Measurements from ENCODE around the gene MOBP.

The MOBP gene

DNA sequence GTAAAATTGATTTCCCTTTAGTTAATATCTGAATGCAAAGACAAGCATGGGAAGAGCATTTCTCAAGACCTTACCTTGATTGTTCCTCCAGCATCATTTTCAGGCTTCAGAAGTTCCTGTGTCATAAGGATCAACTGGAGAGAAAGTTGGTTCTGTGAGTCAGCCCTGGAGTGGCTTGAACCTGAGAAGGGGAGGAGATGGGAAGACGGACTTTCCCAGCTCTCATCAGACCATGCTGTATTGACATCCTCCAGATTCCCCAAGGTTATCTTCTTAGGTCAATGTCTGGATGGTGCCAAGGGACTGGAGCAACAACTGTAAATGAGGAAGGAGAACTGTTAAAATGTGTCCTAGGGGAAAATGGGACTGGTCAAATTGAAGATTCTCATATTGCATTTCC, 40.0 kb upstream of the MOBP start:
- H3K9me3 ChIP-seq (ENCODE audit: control extremely low read depth in 1 of 5, control insufficient read depth in 4 of 5, insufficient read depth in 2 of 5, low read depth in 1 of 5, low read length in 4 of 5): no peaks in the 10 kb centered on the region
- POLR2A ChIA-PET: no interaction called here
- no peak for DNase-seq
- H3K4me1 ChIP-seq (ENCODE audit: control extremely low read depth in 1 of 4, control insufficient read depth in 4 of 4, insufficient read depth in 4 of 4, low read length in 3 of 4): peaks cover 0 to 4% (median 2%) of the 10 kb centered on the region in 4 experiments
- no peak overlapping the region for H3K27ac ChIP-seq (ENCODE audit: insufficient read depth in 1 of 2, low read depth in 1 of 2, low read length in 2 of 2, poor library complexity in 1 of 2, severe bottlenecking in 2 of 2)
- H3K27me3 ChIP-seq (replicated peaks in 2 of 5; ENCODE audit: control insufficient read depth in 4 of 5, insufficient read depth in 5 of 5, low read length in 4 of 5): no peaks in the 10 kb centered on the region
- CTCF ChIA-PET: no interaction called here
- no peaks in the 10 kb centered on the region for H3K36me3 ChIP-seq (ENCODE audit: control insufficient read depth in 4 of 4, insufficient read depth in 4 of 4, low read length in 3 of 4)
- WGBS (ENCODE audit: insufficient coverage): no CpG with 5 or more reads among the region's 1 CpG
- H3K4me3 ChIP-seq (ENCODE audit: control insufficient read depth in 1 of 7, extremely low read depth in 1 of 7, insufficient read depth in 4 of 7, low read depth in 2 of 7, low read length in 6 of 7): no peak overlapping the region

DNA sequence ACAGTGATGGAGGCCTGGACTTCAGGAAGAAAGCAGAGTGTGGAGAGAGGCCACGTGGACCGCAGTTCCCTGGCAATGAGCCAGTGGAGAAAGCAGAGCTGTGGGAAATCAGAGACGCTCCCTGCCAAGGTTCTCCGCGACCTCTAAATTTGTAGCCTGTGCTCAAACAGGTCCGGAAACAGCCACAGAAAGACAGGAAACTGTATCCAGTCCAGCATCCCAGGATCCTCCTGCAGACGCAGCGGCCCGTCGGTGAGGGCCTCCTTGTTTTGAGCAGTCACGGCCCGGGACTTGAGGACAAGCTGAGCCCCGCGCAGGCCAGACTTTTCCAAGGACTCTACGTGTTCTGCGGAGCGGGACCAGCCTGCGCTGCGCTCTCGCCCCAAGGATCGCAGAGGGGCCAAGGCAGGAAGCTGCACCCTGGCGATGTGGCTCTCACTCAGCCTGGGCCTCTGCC, 38.7 kb upstream of the MOBP start:
- H3K9me3 ChIP-seq (ENCODE audit: control extremely low read depth in 1 of 5, control insufficient read depth in 4 of 5, insufficient read depth in 2 of 5, low read depth in 1 of 5, low read length in 4 of 5): no peaks in the 10 kb centered on the region
- POLR2A ChIA-PET: no interaction called here

DNA sequence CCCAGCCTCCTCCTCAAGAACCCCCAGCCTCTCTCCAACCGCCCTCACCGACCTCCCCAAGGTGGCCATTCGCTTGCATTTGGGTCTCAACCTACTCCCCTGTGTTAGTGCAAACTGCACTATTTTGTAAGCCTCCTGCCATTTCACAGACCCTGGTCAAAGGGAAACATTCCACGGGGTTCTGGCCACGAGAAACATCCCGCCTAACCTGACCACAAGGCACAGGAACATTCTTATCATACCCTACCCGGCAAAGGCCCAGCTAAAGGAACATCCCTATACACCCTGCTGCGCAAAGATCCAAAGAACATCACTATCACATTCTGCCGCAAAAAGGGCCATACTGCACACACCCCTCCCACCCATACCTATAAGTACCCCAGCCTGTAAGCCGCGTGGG, 38.0 kb upstream of the MOBP start:
- H3K36me3 ChIP-seq (ENCODE audit: control insufficient read depth in 4 of 4, insufficient read depth in 4 of 4, low read length in 3 of 4): no peaks in the 10 kb centered on the region
- WGBS (ENCODE audit: insufficient coverage): 88% methylated on average over 9 of the region's 11 CpGs
- H3K27me3 ChIP-seq (replicated peaks in 2 of 5; ENCODE audit: control insufficient read depth in 4 of 5, insufficient read depth in 5 of 5, low read length in 4 of 5): no peaks in the 10 kb centered on the region
- no peak for DNase-seq
- H3K4me3 ChIP-seq (ENCODE audit: control insufficient read depth in 1 of 7, extremely low read depth in 1 of 7, insufficient read depth in 4 of 7, low read depth in 2 of 7, low read length in 6 of 7): no peak overlapping the region
- no peak overlapping the region for H3K27ac ChIP-seq (ENCODE audit: insufficient read depth in 1 of 2, low read depth in 1 of 2, low read length in 2 of 2, poor library complexity in 1 of 2, severe bottlenecking in 2 of 2)
- H3K4me1 ChIP-seq (ENCODE audit: control extremely low read depth in 1 of 4, control insufficient read depth in 4 of 4, insufficient read depth in 4 of 4, low read length in 3 of 4): peaks cover 0 to 4% (median 2%) of the 10 kb centered on the region in 4 experiments
- POLR2A ChIA-PET: no interaction called here
- CTCF ChIA-PET: no interaction called here
- H3K9me3 ChIP-seq (ENCODE audit: control extremely low read depth in 1 of 5, control insufficient read depth in 4 of 5, insufficient read depth in 2 of 5, low read depth in 1 of 5, low read length in 4 of 5): no peaks in the 10 kb centered on the region

More for the DNA sequence above, 38.7 kb upstream of the MOBP start:
- CTCF ChIA-PET: no interaction called here
- no peak overlapping the region for H3K27ac ChIP-seq (ENCODE audit: insufficient read depth in 1 of 2, low read depth in 1 of 2, low read length in 2 of 2, poor library complexity in 1 of 2, severe bottlenecking in 2 of 2)
- no peaks in the 10 kb centered on the region for H3K36me3 ChIP-seq (ENCODE audit: control insufficient read depth in 4 of 4, insufficient read depth in 4 of 4, low read length in 3 of 4)
- H3K4me3 ChIP-seq (ENCODE audit: control insufficient read depth in 1 of 7, extremely low read depth in 1 of 7, insufficient read depth in 4 of 7, low read depth in 2 of 7, low read length in 6 of 7): no peak overlapping the region
- H3K27me3 ChIP-seq (replicated peaks in 2 of 5; ENCODE audit: control insufficient read depth in 4 of 5, insufficient read depth in 5 of 5, low read length in 4 of 5): no peaks in the 10 kb centered on the region
- peaks cover 0 to 4% (median 2%) of the 10 kb centered on the region in 4 experiments for H3K4me1 ChIP-seq (ENCODE audit: control extremely low read depth in 1 of 4, control insufficient read depth in 4 of 4, insufficient read depth in 4 of 4, low read length in 3 of 4)
- no peak for DNase-seq
- 72% methylated on average over 22 of the region's 22 CpGs for WGBS (ENCODE audit: insufficient coverage)

DNA sequence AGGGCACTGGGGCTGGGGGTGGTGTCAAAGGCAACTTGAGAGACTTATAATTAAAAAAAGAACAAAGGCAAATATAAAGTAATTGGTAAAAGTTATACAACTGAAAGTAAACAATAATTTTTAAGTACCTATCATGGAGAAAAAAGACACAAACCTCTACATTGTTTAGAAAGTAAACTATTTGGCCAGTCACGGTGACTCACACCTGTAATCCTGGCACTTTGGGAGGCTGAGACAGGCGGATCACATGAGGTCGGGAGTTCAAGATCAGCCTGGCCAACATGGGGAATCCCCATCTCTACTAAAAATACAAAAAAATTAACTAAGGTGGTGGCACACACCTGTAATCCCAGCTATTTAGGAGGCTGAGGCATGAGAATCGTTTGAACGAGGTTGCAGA, 35.1 kb upstream of the MOBP start:
- Histone ChIP-seq H3K9me3 (ENCODE audit: control extremely low read depth in 1 of 5, control insufficient read depth in 4 of 5, insufficient read depth in 2 of 5, low read depth in 1 of 5, low read length in 4 of 5) (no peaks in the 10 kb centered on the region), H3K4me1 (ENCODE audit: control extremely low read depth in 1 of 4, control insufficient read depth in 4 of 4, insufficient read depth in 4 of 4, low read length in 3 of 4) (peaks cover 0 to 4% (median 2%) of the 10 kb centered on the region in 4 experiments), H3K36me3 (ENCODE audit: control insufficient read depth in 4 of 4, insufficient read depth in 4 of 4, low read length in 3 of 4) (no peaks in the 10 kb centered on the region), H3K4me3 (ENCODE audit: control insufficient read depth in 1 of 7, extremely low read depth in 1 of 7, insufficient read depth in 4 of 7, low read depth in 2 of 7, low read length in 6 of 7) (no peak overlapping the region), H3K27ac (ENCODE audit: insufficient read depth in 1 of 2, low read depth in 1 of 2, low read length in 2 of 2, poor library complexity in 1 of 2, severe bottlenecking in 2 of 2) (no peak overlapping the region), H3K27me3 (replicated peaks in 2 of 5; ENCODE audit: control insufficient read depth in 4 of 5, insufficient read depth in 5 of 5, low read length in 4 of 5) (no peaks in the 10 kb centered on the region)
- CTCF ChIA-PET: no interaction called here
- POLR2A ChIA-PET: no interaction called here
- DNase-seq: no peak
- 100% methylated on average over 3 of the region's 5 CpGs for WGBS (ENCODE audit: insufficient coverage)

DNA sequence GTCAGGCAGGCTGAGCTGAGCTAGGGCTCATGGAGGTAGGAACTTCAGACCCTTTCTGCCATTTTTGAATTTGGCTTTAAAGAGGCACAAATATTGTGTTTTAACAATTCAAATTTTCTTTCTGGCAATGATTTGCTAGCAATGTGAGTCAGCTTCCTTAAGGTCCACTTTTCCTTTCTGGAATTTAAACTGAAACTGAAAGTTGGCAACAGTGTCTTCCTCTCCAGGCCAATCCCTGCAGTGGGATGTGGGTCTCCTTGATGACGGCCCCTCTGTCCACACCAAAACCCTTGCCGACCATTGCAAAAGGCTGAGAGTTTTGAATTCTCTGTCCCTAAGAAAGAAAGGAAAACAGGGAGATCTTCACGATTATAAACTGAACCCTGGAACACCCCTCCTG, 33.8 kb upstream of the MOBP start:
- H3K27ac ChIP-seq (ENCODE audit: insufficient read depth in 1 of 2, low read depth in 1 of 2, low read length in 2 of 2, poor library complexity in 1 of 2, severe bottlenecking in 2 of 2): no peak overlapping the region
- no peak for DNase-seq
- H3K36me3 ChIP-seq (ENCODE audit: control insufficient read depth in 4 of 4, insufficient read depth in 4 of 4, low read length in 3 of 4): no peaks in the 10 kb centered on the region
- no peaks in the 10 kb centered on the region for H3K9me3 ChIP-seq (ENCODE audit: control extremely low read depth in 1 of 5, control insufficient read depth in 4 of 5, insufficient read depth in 2 of 5, low read depth in 1 of 5, low read length in 4 of 5)
- POLR2A ChIA-PET: no interaction called here
- 94% methylated on average over 3 of the region's 3 CpGs for WGBS (ENCODE audit: insufficient coverage)
- peaks cover 0 to 4% (median 1%) of the 10 kb centered on the region in 4 experiments for H3K4me1 ChIP-seq (ENCODE audit: control extremely low read depth in 1 of 4, control insufficient read depth in 4 of 4, insufficient read depth in 4 of 4, low read length in 3 of 4)
- no peak overlapping the region for H3K4me3 ChIP-seq (ENCODE audit: control insufficient read depth in 1 of 7, extremely low read depth in 1 of 7, insufficient read depth in 4 of 7, low read depth in 2 of 7, low read length in 6 of 7)
- CTCF ChIA-PET: interaction anchor here (0.8 to 2.2 kb wide), 3 partner anchors 12 to 14 kb away, joined by 3 to 6 read pairs (median 3); no protein-coding TSS in a partner anchor
- H3K27me3 ChIP-seq (replicated peaks in 2 of 5; ENCODE audit: control insufficient read depth in 4 of 5, insufficient read depth in 5 of 5, low read length in 4 of 5): no peaks in the 10 kb centered on the region

DNA sequence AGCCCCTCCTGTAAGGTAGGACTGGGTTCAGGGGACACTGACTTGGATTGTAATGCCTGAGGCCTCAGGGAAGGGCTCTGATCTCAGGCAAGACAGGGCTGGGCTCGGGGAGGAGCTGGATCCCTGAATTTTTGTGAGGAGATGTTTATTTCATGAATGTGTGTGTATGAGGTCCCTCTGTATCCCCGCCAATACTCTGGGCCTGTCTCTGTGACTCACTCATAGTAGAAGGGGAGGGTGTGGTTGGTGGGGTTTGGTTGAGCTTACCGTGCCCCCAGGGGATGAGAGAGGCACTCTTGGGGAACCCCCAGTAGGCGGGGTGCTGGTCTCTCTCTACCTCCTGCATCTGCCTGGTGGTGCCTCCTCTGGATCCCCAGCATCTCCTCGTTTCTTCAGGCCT, 32.9 kb upstream of the MOBP start:
- DNase-seq: peak in 1 of 3 donors; percentile 24
- Histone ChIP-seq H3K4me3 (ENCODE audit: control insufficient read depth in 1 of 7, extremely low read depth in 1 of 7, insufficient read depth in 4 of 7, low read depth in 2 of 7, low read length in 6 of 7) (no peak overlapping the region), H3K27ac (ENCODE audit: insufficient read depth in 1 of 2, low read depth in 1 of 2, low read length in 2 of 2, poor library complexity in 1 of 2, severe bottlenecking in 2 of 2) (no peak overlapping the region), H3K9me3 (ENCODE audit: control extremely low read depth in 1 of 5, control insufficient read depth in 4 of 5, insufficient read depth in 2 of 5, low read depth in 1 of 5, low read length in 4 of 5) (no peaks in the 10 kb centered on the region), H3K36me3 (ENCODE audit: control insufficient read depth in 4 of 4, insufficient read depth in 4 of 4, low read length in 3 of 4) (no peaks in the 10 kb centered on the region), H3K27me3 (replicated peaks in 2 of 5; ENCODE audit: control insufficient read depth in 4 of 5, insufficient read depth in 5 of 5, low read length in 4 of 5) (no peaks in the 10 kb centered on the region), H3K4me1 (ENCODE audit: control extremely low read depth in 1 of 4, control insufficient read depth in 4 of 4, insufficient read depth in 4 of 4, low read length in 3 of 4) (no peaks in the 10 kb centered on the region)
- 90% methylated on average over 2 of the region's 5 CpGs for WGBS (ENCODE audit: insufficient coverage)
- POLR2A ChIA-PET: no interaction called here
- CTCF ChIA-PET: interaction anchor here (1.3 to 2.2 kb wide), 2 partner anchors 13 to 14 kb away, joined by 3 to 6 read pairs; no protein-coding TSS in a partner anchor

DNA sequence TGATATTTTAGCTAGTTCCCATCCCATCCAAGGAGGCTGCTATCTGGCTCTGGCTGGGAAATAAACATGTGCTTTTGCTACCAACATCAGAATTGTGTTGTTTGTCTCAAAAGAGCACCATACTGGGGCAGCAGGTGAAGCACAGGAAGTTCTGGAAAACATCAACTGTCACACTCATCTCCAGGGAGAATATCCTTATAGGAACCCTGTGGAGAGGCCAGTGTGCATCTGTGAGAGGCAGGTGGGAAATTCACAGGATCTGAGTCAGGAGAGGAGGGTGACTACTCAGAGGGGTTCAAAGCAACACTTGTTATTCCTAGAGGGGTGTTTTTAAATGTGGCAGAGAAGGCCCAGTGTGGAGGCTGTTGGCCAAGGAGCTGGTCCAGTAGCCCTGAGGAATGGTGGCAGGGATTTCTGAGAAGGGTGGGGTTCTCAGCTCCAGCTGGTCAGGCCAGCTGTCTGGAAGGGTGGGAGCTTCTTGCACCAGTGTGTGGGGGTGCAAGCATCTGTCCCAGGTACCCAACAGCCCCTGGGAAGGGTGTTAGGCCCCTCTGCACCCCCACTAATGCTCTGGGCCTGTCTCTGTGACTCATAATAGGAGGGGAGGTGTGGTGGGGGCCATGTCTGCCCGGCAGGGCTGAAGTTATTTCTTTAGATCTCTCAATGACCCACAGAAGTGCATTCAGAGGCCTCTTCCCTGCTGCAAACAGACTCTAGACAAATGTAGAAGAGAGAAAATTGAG, 32.3 kb upstream of the MOBP start:
- no peak overlapping the region for H3K27ac ChIP-seq (ENCODE audit: insufficient read depth in 1 of 2, low read depth in 1 of 2, low read length in 2 of 2, poor library complexity in 1 of 2, severe bottlenecking in 2 of 2)
- no peak overlapping the region for H3K4me3 ChIP-seq (ENCODE audit: control insufficient read depth in 1 of 7, extremely low read depth in 1 of 7, insufficient read depth in 4 of 7, low read depth in 2 of 7, low read length in 6 of 7)
- DNase-seq: no peak
- CTCF ChIA-PET: interaction anchor here (2.2 kb wide), 1 partner anchor 13 kb away, joined by 6 read pairs; no protein-coding TSS in a partner anchor
- H3K4me1 ChIP-seq (ENCODE audit: control extremely low read depth in 1 of 4, control insufficient read depth in 4 of 4, insufficient read depth in 4 of 4, low read length in 3 of 4): no peaks in the 10 kb centered on the region
- no peaks in the 10 kb centered on the region for H3K27me3 ChIP-seq (replicated peaks in 2 of 5; ENCODE audit: control insufficient read depth in 4 of 5, insufficient read depth in 5 of 5, low read length in 4 of 5)
- POLR2A ChIA-PET: no interaction called here
- H3K9me3 ChIP-seq (ENCODE audit: control extremely low read depth in 1 of 5, control insufficient read depth in 4 of 5, insufficient read depth in 2 of 5, low read depth in 1 of 5, low read length in 4 of 5): no peaks in the 10 kb centered on the region
- 100% methylated on average over 1 of the region's 1 CpG for WGBS (ENCODE audit: insufficient coverage)
- H3K36me3 ChIP-seq (ENCODE audit: control insufficient read depth in 4 of 4, insufficient read depth in 4 of 4, low read length in 3 of 4): no peaks in the 10 kb centered on the region
